OCI-LY3 (cell line): Measurements from ENCODE around the gene DPP6.

Experiments
- CTCF ChIP-seq: fragments of 200-600, 300-600 bp; sonication (generic); IDR thresholded peaks from 2 replicates; pipeline ENCODE4 v1.5.1; 2014; ENCODE audit warnings: antibody characterized with exemption, low read length, low read depth
- EZH2phosphoT487 ChIP-seq: fragments of 200-600 bp; shearing (Covaris generic); IDR thresholded peaks from 2 replicates; pipeline ENCODE4 v1.6.1; 2018; ENCODE audit warnings: antibody characterized with exemption, mixed run types, low read depth

GRCh38 chr7:154450451-154450850 is 398.3 kb downstream of the DPP6 start:
- TF ChIP-seq CTCF (no peak), EZH2phosphoT487 (no peak)
